Sigmoid colon (tissue), 4 donors: ENCODE data around the gene CSNK2A1.

Experiments
- EP300 ChIP-seq, 4 donors: sonication (generic); formaldehyde crosslinking; IDR thresholded peaks; one replicate each; pipeline ENCODE4 v1.6.1; 2017; ENCODE audit warnings: antibody characterized with exemption in 4 of 4
- TF ChIP-seq, protein P1 (sequence below), 4 experiments: fragments of 450-650 bp in 3 of 4; fragments of 200-600 bp in 1 of 4; IDR thresholded peaks; one replicate each; pipeline ENCODE4 v1.5.1; 2016 to 2019; ENCODE audit warnings: antibody characterized with exemption in 4 of 4, mild to moderate bottlenecking in 3 of 4, moderate library complexity in 2 of 4

GRCh38 chr20:531608-532007, 12.0 kb downstream of the CSNK2A1 start:
- TF ChIP-seq, protein P1, sequence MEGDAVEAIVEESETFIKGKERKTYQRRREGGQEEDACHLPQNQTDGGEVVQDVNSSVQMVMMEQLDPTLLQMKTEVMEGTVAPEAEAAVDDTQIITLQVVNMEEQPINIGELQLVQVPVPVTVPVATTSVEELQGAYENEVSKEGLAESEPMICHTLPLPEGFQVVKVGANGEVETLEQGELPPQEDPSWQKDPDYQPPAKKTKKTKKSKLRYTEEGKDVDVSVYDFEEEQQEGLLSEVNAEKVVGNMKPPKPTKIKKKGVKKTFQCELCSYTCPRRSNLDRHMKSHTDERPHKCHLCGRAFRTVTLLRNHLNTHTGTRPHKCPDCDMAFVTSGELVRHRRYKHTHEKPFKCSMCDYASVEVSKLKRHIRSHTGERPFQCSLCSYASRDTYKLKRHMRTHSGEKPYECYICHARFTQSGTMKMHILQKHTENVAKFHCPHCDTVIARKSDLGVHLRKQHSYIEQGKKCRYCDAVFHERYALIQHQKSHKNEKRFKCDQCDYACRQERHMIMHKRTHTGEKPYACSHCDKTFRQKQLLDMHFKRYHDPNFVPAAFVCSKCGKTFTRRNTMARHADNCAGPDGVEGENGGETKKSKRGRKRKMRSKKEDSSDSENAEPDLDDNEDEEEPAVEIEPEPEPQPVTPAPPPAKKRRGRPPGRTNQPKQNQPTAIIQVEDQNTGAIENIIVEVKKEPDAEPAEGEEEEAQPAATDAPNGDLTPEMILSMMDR (IDR thresholded peaks at IDR 0.05) = no peak
- no peak for TF ChIP-seq EP300 (IDR thresholded peaks at IDR 0.05)
